Measurements from ENCODE around the gene CA5A.
A peak's percentile ranks its signal among the peaks of the same experiment; 100 is the strongest.
"Not testable (repeated sequence)": the region's sequence is repeated elsewhere in the genome, so short reads cannot be mapped to it uniquely, and the experiment has no call there.

Gene CA5A

GRCh38 chr16:87874639-87875427 lies 61.5 kb downstream of the CA5A start:
- TF ChIP-seq REST (IDR thresholded peaks at IDR 0.05; ENCODE audit: insufficient replicate concordance, low read depth) (no peak), POLR2AphosphoS5 (IDR thresholded peaks at IDR 0.05; ENCODE audit: low read depth) (no peak)
- no peak overlapping the region for H3K27ac ChIP-seq (replicated peaks)
- DNase-seq (ENCODE audit: low read depth in 1 of 2, low spot score in 1 of 2), result no peak
- H3K27me3 ChIP-seq (ENCODE audit: insufficient read depth, poor library complexity, severe bottlenecking), result no peaks in the 10 kb centered on the region
- H3K4me3 ChIP-seq (replicated peaks; ENCODE audit: insufficient read depth, low read length), result no peak overlapping the region

DNA sequence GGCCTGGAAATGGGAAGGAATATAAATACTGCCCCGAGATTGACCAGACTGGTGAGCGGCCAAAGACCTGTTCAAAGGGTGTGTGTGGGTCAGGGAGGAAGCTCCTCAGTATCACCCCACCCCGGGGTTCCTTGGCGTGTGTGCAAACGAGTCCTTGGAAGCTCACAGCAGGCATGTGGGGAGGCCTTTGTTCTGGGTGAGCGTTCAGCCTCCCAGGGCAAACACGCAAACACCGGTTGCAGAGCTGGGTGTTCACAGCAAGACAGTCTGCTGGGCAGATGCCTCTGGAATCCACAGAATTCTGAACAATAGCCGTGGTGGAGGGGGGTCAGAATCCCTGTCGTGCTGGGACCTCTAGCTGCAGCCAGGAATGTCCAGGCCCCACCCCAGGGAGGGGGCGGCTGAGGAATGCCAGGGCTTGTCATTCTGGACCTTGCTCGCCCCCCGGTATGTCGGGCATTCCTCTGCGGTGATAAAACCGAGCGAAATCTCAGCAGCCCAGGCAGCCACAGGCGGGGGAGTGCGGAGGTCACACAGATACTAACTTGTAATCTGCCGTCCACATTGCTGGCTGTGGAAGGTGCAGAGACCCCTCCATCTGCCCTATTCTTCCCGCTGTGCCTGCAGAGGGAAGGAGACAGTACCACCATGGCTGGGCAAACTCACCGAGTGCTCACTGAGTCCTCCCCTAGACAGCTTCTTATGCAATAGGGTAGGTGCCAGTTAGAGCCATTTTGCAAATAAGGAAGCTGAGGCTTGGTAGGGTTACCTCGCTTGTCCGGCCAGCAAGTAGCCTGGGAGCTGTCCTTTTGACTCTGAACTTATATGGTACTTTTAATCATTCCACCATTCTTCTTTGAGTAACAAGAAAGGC lies 65.7 kb downstream of the CA5A start:
- not testable (repeated sequence) for H3K27me3 ChIP-seq (ENCODE audit: insufficient read depth, poor library complexity, severe bottlenecking); H3K4me3 ChIP-seq (replicated peaks; ENCODE audit: insufficient read depth, low read length)
- DNase-seq (ENCODE audit: low read depth in 1 of 2, low spot score in 1 of 2), result peak; percentile 66 to 67
- TF ChIP-seq POLR2AphosphoS5 (IDR thresholded peaks at IDR 0.05; ENCODE audit: low read depth), result 0 out of 2 replicates have a peak, but pooled peaks have one; percentile 14
- H3K27ac ChIP-seq (replicated peaks), result peak overlapping the region; percentile 95

DNA sequence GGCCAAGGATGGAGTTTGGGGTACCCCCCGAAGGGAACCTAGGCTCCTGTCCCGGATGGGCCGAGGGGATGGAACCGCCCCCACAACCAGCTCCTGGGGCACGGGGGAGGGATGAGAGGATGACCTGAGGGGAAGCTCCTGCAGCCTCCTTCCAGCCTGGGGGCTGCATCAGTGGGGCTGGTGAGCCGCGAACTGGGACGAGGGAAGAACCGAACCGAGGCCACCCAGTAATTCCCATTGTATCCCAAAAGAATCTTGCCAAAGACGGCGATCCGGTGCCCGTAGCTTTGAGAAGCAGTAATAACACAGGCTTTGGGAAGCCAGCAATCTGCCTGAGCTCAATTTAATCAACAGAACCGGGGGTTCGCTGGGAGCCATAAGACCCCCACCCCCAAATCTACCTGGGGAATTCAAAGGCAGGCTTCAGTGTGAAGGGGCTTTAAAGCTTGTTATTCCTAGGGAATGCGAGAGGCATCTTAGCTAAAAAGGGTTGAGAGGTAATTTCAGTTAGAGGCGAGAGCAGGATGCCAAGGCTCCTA lies 66.4 kb downstream of the CA5A start:
- H3K4me3 ChIP-seq (replicated peaks; ENCODE audit: insufficient read depth, low read length); H3K27me3 ChIP-seq (ENCODE audit: insufficient read depth, poor library complexity, severe bottlenecking); DNase-seq (ENCODE audit: low read depth in 1 of 2, low spot score in 1 of 2): not testable (repeated sequence)
- H3K27ac ChIP-seq (replicated peaks), result peak overlapping the region; percentile 95

DNA sequence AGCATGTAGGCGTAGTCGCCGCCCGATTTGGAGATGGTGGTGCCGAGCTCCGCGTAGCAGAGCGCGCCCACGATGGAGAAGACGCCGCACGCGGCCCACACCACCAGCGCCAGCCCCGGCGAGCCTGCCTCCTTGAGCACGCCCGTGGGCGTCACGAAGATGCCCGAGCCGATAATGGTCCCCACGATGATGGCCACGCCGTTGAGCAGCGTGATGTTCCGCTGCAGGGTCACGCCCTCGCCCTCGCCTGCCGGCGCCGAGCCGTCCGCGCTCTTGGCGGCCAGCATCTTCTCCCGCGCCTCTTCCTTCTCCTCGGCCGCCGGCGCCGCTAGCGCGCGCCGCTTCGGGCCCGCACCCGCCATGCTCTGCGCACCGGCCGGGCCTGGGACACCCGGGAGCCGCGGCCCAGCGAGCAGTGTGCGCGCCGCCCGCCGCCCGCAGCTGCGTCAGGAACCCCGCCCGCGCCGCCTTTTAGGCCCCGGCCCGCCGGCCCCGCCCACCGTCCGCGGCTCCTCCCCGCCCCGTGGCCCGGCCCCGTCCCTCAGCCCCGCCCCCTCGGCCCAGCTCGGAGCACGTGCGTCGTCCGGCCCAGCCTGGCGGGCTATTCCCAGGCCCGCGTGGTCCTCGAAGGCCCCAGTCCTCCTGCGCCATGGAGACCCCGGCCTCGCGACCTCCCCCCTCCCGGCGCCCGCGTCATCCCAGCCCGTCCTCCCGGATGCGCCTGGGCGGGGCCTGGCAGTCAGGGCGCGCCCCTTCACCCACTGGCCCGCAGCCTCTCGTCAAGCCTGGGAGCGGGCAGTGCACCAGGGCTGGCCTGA lies 67.1 kb downstream of the CA5A start, which contains the start of gene SLC7A5:
Gene SLC7A5, minus strand, starts transcription at position 447 of the 818 bp plus-strand sequence. Its CDS starts 85 bp downstream, at position 362.
- peak; percentile 57 for TF ChIP-seq POLR2AphosphoS5 (IDR thresholded peaks at IDR 0.05; ENCODE audit: low read depth)
- peak within 1 kb of the TSS; percentile 46 for H3K4me3 ChIP-seq (replicated peaks; ENCODE audit: insufficient read depth, low read length)
- H3K27ac ChIP-seq (replicated peaks), result peak within 1 kb of the TSS; percentile 95
- not testable (repeated sequence) for H3K27me3 ChIP-seq (ENCODE audit: insufficient read depth, poor library complexity, severe bottlenecking)
- DNase-seq (ENCODE audit: low read depth in 1 of 2, low spot score in 1 of 2), result peak in 1 of 2 experiments; percentile 64

- H3K27me3 ChIP-seq (ENCODE audit: insufficient read depth, poor library complexity, severe bottlenecking), result not testable (repeated sequence)
- Histone ChIP-seq H3K27ac (replicated peaks) (peak overlapping the region; percentile 67), H3K4me3 (replicated peaks; ENCODE audit: insufficient read depth, low read length) (peak overlapping the region; percentile 46)
- peak; percentile 29; the same call in 1 of the 2 replicates for TF ChIP-seq POLR2AphosphoS5 (IDR thresholded peaks at IDR 0.05; ENCODE audit: low read depth)
- peak in 1 of 2 experiments; percentile 55 for DNase-seq (ENCODE audit: low read depth in 1 of 2, low spot score in 1 of 2)
Measured at GRCh38 chr16:87868254-87869029, 67.9 kb downstream of the CA5A start.

- DNase-seq (ENCODE audit: low read depth in 1 of 2, low spot score in 1 of 2); H3K27me3 ChIP-seq (ENCODE audit: insufficient read depth, poor library complexity, severe bottlenecking); H3K27ac ChIP-seq (replicated peaks): not testable (repeated sequence)
- peak overlapping the region; percentile 31 for H3K4me3 ChIP-seq (replicated peaks; ENCODE audit: insufficient read depth, low read length)
Measured at GRCh38 chr16:87865902-87866555, 70.3 kb downstream of the CA5A start.

Data from HL-60 (cell line).